ENCODE results near the gene GRIK2.

DNA sequence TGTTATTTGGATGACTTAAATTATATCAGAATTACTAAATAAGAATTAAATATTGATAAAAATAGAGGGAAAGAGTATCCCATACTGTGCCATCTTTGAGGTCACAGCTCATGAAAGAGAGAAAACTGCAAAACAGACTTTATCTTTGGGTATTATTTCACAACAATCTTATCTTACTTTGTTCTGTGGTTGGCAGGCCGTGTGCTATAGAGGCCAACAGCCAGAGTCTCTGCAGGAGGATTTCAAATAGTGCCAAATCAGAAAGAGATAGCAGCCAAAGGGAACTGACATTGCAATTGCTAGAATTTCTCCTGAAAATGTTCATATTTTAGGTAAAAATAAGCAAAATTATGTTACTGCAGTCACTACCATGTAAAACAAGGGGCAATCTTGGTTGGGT, 354.2 kb downstream of the GRIK2 start:
- TF ChIP-seq CTCF (conservative IDR thresholded peaks at IDR 0.05; ENCODE audit: low read depth, low read length) (no peak), POLR2A (IDR thresholded peaks at IDR 0.05; ENCODE audit: low read depth, low read length) (no peak), RFX5 (IDR thresholded peaks at IDR 0.05; ENCODE audit: low read depth, low read length) (no peak)

Data from IMR-90 (cell line).